Measurements from ENCODE around the gene CNPY3.
"Not testable (repeated sequence)": the region's sequence is repeated elsewhere in the genome, so short reads cannot be mapped to it uniquely, and the experiment has no call there.

The CNPY3 gene

GRCh38 chr6:42915732-42916131 lies 13.5 kb upstream of the CNPY3 start, which contains the start of gene PTCRA:
Gene PTCRA (plus strand): TSS chr6:42916053. CDS start chr6:42916070, 17 bp downstream.
- DNase-seq (ENCODE audit: low read depth): no peak

DNA sequence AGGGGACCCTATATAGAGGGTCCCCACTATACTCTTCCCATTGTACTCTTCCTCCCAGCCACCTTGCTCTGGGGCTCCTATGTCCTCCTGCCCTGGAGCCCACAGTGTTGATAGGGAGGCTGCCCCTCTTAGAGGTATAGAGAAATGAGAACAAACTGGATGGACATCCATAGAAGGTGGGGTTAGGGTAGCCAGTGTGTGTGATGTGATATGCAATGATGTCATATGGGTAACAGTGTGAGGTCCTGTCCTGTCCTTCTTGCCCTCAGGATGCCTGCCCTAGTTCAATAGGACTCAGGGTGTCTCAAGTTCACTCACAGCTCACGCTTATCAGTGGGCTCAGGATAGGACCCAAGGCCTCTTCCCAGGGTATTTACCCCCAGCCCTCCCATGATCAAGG lies 13.0 kb upstream of the CNPY3 start:
- no peak for DNase-seq (ENCODE audit: low read depth)

DNA sequence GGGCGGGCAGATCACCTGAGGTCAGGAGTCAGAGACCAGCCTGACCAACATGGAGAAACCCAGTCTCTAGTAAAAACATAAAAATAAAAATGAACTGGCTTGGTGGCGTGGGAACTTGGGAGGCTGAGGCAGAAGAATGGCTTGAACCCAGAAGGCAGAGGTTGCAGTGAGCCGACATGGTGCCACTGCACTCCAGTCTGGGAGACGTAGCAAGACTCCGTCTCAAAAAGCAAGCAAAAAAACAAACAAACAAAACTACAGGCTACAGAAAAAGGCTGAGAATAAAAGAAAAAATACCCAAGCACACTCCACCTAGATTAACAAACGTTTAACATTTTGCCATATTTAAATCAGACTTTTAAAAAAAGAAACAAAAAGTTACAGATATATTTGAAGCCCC lies 7.5 kb upstream of the CNPY3 start:
- no peak for DNase-seq (ENCODE audit: low read depth)

GRCh38 chr6:42923666-42924065 lies 5.6 kb upstream of the CNPY3 start:
- DNase-seq (ENCODE audit: low read depth): no peak

DNA sequence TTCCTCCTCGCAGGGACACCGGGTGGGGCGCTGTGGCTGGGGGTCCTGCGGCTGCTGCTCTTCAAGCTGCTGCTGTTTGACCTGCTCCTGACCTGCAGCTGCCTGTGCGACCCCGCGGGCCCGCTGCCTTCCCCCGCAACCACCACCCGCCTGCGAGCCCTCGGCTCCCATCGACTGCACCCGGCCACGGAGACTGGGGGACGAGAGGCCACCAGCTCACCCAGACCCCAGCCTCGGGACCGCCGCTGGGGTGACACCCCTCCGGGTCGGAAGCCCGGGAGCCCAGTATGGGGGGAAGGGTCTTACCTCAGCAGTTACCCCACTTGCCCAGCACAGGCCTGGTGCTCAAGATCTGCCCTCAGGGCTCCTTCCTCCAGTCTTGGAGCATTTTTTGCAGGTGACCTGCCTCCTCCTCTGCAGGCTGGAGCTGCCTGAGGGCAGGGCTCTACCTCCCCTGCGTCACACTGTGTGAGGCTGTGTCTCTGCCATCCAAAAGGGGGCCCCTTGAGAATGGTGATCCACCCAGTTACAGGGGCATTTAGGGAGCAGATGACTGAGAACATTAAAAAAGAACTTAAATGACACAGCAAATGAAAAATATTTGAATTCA lies 3.9 kb upstream of the CNPY3 start:
- no peak for DNase-seq (ENCODE audit: low read depth)

GRCh38 chr6:42929821-42930360 lies 611 bp downstream of the CNPY3 start:
- no peak for DNase-seq (ENCODE audit: low read depth)

GRCh38 chr6:42932412-42932811 lies 3.1 kb downstream of the CNPY3 start:
- DNase-seq (ENCODE audit: low read depth): no peak

DNA sequence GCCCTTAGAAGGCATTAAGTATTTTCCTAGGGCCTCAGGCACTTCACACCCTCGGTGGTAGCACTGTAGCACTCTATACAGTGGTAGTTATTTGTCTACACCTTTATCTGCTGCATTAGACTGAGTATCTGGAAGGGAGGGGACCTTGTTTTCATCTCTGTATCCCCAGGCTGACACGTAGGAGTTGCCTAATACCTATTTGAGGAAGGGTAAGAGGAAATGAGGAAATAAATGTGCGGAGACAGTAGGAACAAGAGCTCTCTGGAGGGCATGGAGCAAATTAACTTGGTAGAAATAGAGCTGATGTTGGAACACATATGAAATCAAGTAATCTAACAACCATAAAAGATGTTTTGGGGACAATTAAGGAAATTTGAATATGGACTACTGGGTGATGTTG lies 3.9 kb downstream of the CNPY3 start:
- no peak for DNase-seq (ENCODE audit: low read depth)

DNA sequence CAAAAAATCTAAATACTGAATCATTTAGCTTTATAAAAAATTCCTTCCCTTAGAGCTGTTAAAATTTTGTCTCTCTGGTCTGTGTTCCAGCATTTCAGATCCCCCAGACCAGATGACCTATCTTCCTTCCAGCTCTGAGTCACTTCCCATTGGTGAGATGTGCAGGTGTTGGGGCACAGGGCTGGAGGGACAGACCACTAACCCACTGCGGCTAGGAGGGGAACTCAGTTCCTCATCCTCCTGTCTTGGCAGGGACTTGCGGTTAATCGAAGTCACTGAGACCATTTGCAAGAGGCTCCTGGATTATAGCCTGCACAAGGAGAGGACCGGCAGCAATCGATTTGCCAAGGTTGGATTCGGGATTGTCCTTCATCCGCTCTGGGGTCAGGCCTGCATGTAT lies 6.0 kb downstream of the CNPY3 start:
- no peak for DNase-seq (ENCODE audit: low read depth)

GRCh38 chr6:42936398-42936797 lies 7.1 kb downstream of the CNPY3 start:
- DNase-seq (ENCODE audit: low read depth): no peak

DNA sequence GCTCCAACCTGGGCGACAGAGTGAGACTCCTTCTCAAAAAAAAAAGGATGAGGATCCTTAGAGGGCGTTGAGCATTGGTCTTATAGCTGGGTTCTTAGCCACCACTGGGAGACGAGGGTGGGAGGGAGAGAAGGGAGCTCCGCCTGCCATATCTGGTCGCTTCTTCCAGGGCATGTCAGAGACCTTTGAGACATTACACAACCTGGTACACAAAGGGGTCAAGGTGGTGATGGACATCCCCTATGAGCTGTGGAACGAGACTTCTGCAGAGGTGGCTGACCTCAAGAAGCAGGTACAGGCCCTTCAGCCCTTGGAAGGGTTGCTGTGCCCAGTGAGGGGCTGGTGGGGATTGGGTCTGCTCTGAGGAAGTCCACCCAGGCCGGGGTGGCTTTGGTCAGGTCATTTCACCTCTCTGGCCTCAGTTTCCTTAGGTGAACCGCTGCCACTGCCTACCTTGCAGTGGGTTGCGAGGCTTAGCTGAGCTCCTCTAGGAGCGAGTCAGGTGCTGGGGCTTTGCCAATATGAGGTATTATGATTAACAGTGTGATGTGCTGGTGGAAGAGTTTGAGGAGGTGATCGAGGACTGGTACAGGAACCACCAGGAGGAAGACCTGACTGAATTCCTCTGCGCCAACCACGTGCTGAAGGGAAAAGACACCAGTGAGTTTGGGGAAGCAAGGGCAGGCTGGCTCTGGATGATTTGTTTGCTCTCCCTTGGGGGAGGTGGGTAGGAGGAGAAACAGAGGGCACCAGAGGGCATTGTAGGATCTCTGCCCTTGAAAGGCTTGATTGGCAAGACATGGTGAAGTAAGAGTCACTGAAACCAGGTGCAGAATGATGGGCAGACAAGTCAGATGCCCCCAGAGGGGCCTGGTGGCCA lies 8.5 kb downstream of the CNPY3 start:
- DNase-seq (ENCODE audit: low read depth): no peak

DNA sequence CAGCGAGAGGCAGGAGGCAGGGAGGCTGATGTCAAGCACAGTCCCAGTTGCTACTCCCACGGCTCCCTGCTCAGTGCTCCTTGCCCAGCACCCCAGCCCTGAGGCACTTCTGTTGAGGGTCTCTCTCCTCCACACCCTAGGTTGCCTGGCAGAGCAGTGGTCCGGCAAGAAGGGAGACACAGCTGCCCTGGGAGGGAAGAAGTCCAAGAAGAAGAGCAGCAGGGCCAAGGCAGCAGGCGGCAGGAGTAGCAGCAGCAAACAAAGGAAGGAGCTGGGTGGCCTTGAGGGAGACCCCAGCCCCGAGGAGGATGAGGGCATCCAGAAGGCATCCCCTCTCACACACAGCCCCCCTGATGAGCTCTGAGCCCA lies 9.1 kb downstream of the CNPY3 start:
- DNase-seq (ENCODE audit: low read depth): no peak

- no peak for DNase-seq (ENCODE audit: low read depth)
Measured at GRCh38 chr6:42938987-42939809, 9.9 kb downstream of the CNPY3 start.

DNA sequence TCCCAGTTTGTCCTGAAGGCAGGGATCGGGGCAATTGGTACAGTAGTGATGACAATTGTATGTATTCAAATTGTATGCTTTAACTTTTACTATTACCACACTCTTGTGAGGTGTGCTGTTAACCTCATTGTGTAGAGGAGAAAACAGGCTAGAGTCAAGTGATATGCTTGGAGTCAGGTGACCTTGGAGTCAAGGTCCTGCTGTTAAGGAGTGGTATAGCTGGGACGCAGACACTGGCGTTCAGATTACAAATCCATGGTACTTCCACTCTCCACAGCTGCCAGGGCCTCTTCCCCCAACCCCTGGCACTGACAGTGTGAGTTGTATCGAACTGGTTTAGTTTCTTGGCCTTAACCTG lies 10.5 kb downstream of the CNPY3 start:
- DNase-seq (ENCODE audit: low read depth): no peak

DNA sequence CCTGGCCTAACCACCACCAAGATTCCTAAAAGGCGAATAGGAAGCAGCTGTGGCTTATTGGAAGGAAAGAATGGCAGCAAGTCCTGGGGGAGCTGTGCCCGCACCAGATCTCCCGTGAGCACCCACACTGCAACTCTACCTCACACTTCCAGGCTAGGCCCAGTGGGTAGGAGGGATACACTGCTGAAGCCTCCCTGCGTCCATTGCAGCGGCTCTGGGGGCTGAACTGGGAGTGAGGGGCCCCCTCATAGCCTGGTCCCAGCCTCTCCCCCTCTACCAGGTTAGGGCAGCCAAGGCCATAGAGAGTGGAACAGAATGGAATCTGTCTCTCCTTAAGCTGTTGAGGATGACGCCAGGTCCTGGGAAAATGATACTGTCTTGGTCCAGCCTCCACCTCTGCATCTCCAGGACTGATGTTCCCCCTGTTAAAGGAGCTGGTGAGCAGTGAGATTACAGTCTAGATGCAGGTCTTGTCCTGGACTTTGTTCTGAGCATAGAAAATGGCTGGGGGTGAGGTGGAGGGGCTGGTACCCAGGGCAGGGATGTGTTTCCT lies 11.3 kb downstream of the CNPY3 start:
- DNase-seq (ENCODE audit: low read depth): no peak

- DNase-seq (ENCODE audit: low read depth): not testable (repeated sequence)
Measured at GRCh38 chr6:42941356-42941755, 12.1 kb downstream of the CNPY3 start.

DNA sequence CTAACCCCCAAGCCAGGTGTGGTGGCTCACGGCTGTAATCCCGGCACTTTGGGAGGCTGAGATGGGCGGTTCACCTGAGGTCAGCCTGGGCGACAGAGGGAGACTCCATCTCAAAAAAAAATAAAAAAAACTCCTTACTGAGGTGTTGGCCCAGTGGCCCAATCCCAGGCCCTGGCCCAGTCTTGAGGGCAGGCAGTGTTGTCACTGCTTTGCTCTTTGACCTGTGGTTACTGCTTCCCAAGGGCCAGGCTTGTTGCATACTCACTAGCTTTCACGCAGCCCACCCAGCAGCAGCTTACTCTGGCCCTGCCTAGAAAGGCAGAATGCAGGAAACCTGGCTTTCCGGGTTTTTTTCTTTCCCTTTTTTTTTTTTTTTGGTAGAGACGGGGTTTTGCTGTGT lies 13.2 kb downstream of the CNPY3 start:
- DNase-seq (ENCODE audit: low read depth): no peak

DNA sequence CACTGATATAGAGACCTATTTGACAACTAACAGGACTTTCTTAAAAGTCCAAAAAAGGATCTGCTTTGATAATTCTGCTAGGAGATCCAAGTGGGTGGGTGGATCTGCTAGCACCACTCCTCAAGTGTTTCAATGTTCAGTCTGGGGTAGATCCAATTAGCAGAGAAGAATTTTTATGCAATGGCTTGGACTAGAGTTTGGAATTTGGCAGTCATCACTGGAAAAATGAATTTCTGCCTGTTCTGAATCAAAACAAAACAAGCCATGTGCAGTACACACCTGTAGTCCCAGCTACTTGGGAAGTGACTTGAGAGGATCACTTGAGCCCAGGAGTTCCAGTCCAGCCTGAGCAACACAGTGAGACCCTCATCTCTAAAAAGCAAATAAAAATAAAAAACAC lies 18.7 kb downstream of the CNPY3 start:
- no peak for DNase-seq (ENCODE audit: low read depth)

- DNase-seq (ENCODE audit: low read depth): no peak
Measured at GRCh38 chr6:42952389-42952788, 23.1 kb downstream of the CNPY3 start.

DNA sequence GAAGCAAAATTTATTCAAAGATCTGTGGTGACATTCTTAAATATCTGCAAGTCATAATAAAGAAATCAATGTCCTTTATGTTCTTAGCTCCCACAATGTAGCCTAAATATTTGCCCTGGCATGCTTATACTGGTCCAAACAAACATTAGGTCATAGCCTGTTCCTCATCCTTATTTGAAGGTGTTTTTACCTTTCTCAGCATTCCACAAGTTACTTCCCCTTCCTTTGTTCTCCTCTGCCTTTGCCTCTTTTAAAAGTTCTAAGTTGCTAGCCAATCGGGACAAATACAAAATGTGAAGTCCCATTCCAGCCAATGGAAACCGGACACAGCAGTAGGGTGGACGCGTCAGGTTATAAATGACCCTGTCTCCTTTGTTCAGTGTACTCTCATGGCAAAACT lies 25.1 kb downstream of the CNPY3 start:
- DNase-seq (ENCODE audit: low read depth): not testable (repeated sequence)

DNA sequence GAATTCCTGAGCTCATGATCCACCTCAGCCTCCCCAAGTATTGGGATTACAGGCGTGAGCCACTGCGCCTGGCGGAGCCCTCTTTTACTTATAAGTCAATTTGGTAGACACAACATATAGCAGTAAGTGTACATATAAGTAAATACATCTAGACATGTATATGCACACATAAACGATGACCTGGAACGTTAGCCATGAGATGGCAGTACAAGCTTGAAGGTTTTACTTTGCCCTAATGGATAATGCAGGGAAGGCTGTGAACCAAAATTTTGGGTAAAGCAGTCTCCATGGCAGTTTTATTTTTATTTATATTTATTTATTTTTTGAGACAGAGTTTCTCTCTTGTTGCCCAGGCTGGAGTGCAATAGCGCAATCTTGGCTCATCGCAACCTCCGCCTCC lies 28.8 kb downstream of the CNPY3 start:
- DNase-seq (ENCODE audit: low read depth): no peak

GRCh38 chr6:42959917-42960242 lies 30.6 kb downstream of the CNPY3 start:
- DNase-seq (ENCODE audit: low read depth): no peak
